RPMI7951 (cell line): ENCODE data around the gene TMEM184B. TPM values are rescaled to one million over a fixed set of nuclear protein-coding genes. Genes with fewer than 3 reads are reported as not detected.

Experiments used
- DNase-seq: peaks from one replicate; pipeline ENCODE4 v3.0.0-alpha.2; 2012; ENCODE audit warnings: low read depth
- total RNA-seq: library from RNA; depleted of rRNA; stranded (reverse); fragments of >200 nt; shearing (Covaris generic); gene quantifications from 2 replicates; pipeline ENCODE4 v1.2.3, GENCODE V29; 2014; rRNA removed

The TMEM184B gene
- 33.0 and 34.7 TPM in 2 replicates for total RNA-seq

DNA sequence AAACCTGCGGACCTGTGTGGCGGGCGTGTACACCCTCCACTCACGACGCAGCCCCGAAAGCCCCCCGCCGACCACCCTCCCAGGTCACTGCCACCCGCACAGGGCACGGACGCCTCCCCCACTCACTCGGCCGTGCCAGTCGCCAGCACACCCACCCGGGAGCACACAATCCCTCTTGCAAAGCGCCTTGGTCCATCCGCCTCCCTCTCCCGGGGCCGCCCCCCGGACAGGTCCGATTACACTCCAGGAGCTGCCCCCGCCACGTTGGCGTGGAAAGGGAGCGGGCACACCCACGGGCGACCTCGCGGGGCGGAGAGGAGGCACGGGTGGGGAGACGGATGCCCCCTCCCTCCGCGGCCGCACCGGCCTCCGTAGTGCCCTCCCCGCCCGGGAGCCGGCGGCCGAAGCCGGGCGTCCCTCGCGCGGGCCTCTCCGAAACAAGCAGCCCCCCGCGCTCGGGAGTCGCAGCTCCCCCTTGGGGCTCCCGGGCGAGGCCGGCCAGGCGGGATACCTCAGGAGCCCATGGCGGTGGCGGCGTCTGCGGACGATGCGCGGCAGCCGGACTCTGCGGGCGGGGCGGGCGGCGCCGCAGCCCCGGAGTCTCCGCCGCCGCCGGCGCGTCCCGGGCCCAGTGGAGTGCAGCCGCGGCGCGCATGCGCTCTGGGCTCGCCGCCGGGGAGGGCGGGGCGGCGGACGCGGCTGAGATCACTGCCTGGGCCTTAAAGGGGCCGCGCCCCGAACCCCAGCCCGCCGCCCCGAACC is at the start of gene TMEM184B:
TSS of gene TMEM184B (minus strand) at position 638 of the 762 bp plus-strand sequence. CDS start 25,049 bp downstream, outside the sequence.
- DNase-seq = peak; percentile 66

DNA sequence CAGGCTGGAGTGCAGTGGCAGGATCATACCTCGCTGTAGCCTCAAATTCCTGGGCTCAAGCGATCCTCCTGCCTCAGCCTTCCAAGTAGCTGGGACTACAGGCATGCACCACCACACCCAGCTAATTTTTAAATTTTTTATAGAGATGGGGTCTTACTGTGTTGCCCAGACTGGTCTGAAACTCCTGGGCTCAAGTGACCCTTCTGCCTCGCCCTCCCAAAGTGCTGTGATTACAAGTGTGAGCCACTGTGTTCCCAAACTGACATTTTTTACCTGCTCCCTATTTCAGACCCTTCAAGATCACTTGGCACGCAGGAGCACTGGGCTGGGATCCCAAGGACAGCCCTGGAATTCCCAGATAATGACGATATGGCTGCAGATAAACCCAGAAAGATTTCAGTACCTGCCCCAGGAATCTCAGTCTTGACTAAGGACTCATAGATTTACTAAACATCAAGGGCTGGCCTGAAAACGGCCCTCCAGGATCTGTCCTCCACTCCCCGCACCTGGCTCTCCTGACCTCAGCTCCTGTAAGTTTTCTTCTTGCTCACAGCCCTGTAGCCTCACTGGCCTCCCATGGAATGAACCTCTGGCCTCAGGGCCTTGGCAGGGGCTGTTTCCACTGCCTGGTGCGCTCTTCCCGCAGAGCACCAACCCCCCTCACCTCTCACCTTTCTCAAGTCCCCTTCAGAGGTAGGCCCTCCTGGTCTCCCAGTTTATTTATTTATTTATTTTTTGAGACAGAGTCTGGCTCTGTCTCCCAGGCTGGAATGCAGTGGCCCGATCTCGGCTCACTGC is 48.0 kb upstream of the TMEM184B start:
- DNase-seq = no peak

DNA sequence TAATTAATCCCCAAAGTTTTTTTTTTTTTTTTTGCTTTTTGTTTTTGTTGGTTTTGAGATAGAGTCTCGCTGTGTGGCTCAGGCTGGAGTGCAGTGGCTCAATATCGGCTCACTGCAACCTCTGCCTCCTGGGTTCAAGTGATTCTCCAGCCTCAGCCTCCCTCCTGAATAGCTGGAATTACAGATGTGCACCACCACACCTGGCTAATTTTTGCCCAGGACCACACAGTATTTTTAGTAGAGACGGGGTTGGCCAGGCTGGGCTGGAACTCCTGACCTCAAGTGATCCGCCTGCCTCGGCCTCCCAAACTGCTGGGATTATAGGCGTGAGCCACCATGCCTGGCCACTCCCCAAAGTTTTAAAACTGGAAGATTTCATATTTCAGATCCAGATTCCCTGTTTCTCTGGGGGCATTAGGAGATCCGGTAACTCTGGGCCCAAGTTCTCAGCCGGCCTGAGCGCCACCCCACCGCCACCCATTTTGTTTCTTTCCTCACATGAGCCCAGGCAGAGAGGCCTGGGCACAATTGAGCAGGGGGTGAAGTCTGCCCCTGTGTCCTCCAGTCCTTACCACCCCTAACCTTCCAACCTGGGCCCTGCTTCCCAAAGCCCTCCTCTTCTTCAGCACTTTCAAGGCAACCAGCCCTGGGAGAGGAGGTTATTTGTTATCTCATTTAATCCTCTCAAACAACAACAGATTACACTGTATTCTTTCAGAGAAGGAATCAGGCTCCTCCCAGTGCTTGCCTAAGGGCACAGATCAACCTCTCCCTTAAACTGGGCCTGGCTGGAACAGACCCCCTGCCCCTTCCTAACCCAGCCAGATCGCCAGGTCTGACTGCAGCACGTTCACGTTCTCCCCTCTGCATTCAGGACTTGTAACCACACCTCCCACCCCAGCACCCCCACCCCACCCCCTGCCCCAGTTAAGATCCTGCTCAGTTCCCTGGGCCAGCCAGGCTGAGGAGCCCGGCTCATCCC is 46.3 kb upstream of the TMEM184B start:
- no peak for DNase-seq

DNA sequence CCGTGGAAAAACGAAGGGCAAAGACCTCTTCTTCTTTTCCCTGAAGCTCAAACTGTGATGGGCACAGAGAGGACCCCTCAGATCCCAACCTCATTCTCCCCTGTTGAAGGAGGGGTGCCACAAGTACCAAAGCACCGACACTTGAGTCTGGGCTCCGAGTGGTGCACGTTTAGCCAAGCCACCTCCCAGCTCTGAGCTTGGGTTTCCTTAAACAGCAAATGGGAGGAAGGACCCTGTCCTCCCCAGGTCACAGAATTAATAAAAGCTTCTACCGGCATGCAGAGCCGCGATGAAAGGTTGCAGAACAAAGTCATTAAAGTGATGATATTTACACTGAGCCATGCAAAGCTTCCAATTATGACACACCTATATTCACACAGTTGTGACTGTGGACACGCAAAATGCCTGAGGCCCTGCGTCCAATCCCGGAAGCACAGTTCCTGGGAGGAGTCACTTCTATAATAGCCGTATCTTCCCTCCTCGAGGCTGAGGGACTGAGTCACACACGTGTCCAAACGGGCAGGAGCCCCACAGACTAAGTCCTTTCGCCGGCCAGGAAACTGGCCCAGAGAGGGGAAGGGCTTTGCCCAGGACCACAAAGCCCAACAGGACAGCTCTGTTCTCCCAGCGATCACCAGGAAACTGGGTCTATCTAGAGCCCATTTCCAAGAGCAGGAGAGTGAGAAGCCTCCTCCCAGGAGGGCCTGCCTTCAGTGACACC is 45.3 kb upstream of the TMEM184B start:
- peak; percentile 95 for DNase-seq

DNA sequence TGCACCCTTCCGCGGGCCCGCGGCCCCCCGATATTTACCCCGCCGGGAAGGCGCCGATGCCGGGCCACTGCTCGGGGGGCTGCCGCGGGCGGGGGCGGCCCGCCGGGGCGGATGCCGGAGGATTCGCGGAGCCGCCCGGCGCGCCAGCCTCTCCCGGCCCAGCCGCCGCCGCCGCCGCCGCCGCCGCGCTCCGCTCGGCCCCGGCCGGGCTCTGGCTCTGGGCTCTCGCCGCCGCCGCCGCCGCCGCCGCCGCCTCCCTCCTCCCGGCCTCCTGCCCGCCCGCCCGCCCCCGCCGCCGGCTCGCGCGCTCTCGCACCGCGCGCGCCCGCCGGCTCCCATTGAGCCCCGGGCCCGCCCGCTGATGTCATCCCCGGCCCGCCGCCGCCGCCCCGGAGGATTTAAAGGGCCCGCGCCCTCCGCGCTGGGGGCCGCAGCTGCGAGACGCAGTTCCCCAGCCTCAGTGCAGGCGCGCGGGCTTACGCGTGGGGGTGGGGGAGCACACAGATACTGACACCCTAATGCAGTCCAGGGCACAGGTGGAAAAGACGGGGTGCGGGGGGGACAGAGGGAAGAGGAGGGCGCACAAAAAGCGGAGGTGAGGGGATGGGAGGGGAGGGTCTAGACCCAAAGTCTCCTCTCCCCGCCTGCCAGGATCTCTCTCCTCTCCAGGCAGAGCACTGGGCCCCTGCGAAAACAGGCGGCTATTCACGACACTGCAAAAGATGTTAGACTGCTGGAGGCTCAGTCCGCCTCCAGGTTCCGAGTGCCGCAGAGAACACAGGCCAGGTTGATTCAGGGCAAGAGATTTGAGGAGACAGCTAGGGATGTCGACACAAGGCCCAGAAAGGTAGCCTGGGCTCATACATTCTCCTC is 44.5 kb upstream of the TMEM184B start, which contains the start of gene CSNK1E:
TSS of gene CSNK1E (minus strand) at position 312 of the 873 bp plus-strand sequence. CDS start 3,276 bp downstream, outside the sequence.
- peak; percentile 60 for DNase-seq

DNA sequence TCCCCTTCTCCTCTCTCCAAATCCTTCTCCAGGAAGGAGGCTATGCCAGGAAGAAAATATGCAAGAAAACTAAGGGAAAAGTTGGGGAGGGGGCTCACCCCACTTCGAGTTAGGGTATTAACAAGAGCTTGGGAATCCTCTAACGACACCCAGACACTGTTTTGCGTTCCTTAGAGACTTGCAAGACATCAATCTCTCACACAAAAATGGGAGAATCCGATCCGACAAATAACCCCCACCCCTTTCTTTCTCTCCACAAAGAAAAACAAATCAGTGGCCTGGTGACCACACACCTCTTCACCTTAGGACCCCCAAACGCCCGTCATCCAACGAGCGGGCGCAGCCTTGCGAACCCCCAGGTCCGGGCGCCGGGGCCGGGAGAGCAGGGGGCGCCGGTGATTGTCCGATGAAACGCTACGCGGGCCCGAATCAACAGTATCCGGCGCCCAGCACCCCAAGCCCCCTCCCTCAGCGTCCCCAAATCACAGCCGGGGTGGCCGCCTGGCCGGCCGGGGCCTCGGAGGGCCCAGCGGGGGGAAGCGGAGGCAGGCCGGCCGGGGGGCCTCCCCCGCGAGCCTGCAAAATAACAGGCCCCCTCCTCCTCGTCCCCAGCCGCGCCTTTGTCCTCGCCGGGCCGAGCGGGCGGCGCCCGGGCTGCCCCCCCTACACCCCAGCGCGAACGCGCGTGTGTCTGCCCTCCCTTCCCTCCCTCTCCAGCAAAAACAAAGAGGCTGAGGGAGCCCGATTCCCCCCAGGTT is 43.7 kb upstream of the TMEM184B start:
- peak; percentile 52 for DNase-seq

DNA sequence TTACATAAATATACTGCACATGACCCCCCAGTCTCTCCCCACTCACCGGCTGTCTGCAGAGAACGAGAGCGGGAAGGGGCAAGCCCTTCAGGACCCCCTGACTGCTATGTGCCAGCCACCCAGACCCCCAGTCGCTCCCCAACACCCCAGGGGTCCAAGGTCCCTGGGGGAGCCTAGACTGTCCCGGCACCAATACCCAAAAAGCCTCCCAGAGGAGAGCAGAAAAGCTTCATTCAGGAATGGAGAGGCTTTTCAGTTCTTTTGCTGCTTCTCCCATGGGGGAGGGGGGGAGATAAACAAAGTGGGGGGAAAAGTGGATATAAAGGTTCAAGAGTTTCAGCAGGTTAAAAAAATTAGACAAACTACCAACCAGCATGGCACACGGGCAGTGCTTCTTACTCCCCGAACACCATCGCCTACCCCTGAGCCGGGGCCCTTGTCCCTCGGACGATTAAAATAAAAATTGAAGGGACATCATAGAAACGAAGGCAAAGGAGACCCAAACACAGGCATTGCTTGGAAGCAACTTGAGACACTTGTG is 43.1 kb upstream of the TMEM184B start:
- DNase-seq = peak; percentile 17

DNA sequence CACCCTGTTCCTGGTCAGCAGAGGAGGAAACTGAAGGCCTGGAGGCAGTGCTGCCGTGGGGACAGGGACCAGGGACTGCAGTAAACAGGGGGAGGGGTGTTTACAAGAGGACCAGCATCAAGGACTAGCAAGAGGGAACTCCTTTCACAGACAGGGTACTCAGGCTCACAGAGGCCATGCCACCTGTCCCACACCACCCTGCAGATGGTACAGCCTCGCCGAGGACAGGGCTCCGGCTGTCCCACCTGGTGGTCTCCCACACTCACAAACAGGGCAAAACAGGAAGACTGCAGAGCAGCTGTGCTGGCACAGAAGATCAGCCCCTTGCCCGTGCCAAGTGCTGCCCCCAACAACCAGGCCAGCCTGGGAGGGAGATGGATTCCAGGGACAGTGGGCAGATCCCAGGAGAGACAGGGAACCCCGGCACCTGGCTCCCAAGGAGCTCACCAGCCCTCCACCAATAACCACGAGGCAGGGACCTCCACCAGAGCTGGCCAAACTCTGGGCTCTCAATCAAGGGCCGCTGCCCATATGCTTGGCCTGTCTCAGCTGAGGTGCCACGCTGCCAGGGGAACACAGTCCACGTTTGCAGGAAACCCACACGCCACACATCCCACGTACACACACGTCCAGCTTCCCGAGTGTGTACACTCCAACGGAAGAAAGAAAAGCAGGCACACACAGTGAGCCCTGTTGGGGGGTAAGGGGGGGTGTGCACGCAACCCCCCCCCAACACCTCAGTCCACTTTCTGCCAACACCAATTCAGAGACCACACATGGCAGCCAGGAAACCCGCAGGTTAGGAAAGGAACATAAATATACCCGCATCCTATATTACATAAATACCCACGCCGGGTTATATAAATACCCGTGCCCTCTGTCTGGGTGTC is 42.4 kb upstream of the TMEM184B start:
- peak; percentile 32 for DNase-seq

DNA sequence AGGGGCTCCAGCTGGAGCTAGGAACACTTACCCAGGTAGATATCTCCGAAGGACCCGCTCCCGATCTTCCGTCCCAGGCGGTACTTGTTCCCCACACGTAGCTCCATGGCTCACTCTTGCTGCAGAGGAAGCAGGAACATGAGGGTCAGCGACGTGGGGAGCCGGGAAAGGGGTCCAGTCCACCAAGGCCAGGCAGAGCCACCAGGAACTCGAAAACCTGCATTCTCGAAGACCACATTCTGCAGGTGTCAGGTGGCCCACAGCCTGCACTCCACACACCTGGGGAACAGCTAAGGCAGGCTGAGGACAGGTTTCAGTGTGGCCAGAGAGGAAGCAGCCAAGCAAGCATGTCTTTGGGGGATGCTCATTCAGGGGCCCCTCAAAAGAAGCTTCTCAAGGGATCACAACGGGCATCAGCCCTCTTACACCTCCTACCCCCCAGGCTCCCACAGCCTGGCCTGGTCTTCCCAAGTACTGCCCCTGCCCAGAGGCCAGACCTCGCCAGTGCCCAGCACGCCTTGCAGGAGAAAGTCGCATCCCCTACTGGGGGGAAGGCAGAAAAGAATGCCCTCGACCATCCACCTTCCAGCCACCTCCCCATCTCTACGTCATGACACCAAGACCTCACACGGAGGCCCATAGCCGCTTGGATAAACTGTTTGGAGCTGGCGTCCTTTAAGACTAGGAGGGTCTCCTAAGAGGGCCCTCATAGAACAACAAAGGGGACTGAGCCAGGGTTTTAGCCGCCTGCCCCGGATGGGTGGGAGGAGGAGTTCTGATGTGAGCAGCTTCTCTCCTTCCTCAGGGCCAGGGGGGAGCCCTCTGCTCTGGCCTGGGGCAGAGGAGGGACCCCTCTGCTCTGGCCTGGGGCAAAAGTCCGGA is 41.5 kb upstream of the TMEM184B start:
- peak; percentile 43 for DNase-seq

DNA sequence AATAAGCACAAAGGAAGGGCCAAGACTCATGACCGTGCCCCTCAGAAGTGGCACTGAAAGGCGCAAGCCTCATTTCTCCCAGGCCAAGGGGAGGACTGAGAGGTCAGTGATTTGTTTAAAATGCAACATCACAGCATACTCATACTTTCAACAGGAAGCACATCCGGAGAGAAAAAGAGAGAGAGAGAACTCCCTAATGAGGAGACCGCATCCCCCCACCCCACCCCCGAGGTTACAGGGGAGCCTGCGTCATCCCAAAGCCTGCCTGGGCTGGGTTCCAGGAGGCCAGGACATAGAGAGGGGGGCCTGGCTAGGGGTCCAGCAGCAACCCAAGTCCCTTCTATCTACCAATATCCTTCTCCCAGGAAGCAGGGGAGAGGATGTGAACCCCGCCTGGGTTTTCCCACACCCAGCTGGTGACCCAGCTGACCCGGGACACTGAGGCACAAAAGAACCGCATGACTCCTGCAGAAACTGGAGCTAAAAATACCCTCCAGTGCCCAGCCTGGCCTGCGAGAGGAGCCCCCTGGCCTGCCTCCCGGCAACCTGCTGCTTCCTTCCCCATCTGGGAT is 40.7 kb upstream of the TMEM184B start:
- peak; percentile 91 for DNase-seq

DNA sequence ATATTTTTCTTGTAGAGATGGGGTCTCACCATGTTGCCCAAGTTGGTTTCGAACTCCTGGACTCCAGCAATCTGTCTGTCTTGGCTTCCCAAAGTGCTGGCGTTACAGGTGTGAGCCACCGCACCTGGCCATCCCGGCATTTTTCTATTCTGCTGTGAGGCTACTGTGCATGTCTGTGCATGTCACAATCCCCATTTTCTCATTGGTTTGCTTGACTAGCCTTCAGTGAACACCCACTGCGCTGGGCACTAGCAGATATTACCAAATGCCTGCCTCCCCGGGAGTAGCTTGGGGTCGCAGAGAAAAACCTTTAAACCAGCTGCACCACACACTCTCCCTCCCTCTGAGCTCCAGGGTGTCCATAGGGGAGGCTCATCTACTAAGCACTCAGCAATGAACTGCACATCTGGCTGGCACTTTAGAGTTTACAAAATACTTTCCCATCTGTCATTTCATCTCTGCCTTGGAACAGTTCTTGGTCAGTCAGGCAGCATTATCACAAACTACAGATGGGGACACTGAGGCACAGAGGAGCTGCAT is 39.5 kb upstream of the TMEM184B start:
- no peak for DNase-seq

DNA sequence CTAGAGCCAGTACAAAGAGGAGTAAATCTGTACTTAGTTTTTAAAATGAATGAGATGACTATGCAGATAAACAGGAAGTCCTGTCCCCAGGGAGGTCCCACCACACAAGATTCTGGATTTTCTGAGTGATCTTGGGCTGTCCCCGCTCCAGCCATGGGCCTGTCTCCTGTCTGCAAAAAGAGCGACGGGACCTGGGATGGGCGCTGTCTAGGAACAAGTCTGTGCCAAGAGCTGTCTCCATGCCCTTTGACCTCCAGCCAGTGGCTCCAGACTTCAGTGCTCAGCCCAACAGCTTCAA is 38.5 kb upstream of the TMEM184B start:
- DNase-seq = no peak

DNA sequence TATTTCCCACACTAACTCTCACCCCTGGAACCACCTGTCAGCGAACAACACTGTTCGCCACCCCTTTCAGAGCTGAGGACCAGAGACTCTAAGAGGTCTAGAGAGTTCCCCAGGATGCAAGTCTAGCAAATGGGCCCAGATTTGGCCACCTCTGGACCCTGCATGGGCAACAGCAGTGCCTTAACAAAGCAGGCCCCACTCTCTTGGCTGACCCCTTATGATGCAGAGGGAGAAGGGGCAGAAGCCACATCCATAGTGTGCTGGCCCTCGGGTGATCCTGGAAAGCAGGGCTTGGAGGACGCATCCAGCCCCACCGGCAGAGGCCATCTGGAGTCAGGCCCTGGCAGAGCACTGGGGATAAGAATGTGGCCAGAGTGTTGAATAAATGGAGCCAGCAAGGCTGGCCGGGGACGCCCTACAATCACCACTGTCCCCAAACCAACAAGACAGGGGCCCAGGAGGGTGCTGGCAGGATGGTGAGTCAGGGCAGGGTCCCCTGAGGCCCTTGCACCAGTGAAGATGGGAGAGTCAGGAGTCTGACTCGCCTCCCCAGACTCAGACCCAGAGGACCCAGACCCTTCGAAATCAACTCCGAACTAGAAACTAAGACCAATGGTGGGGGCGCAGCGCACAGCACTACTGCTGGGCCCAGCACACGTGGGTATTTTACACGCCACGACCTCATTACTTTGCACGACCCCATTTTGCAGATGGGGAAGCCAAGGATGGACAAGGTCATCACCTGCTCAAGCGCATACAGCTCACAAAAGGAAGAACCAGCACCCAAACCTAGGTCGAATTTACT is 37.9 kb upstream of the TMEM184B start:
- DNase-seq = peak; percentile 31

DNA sequence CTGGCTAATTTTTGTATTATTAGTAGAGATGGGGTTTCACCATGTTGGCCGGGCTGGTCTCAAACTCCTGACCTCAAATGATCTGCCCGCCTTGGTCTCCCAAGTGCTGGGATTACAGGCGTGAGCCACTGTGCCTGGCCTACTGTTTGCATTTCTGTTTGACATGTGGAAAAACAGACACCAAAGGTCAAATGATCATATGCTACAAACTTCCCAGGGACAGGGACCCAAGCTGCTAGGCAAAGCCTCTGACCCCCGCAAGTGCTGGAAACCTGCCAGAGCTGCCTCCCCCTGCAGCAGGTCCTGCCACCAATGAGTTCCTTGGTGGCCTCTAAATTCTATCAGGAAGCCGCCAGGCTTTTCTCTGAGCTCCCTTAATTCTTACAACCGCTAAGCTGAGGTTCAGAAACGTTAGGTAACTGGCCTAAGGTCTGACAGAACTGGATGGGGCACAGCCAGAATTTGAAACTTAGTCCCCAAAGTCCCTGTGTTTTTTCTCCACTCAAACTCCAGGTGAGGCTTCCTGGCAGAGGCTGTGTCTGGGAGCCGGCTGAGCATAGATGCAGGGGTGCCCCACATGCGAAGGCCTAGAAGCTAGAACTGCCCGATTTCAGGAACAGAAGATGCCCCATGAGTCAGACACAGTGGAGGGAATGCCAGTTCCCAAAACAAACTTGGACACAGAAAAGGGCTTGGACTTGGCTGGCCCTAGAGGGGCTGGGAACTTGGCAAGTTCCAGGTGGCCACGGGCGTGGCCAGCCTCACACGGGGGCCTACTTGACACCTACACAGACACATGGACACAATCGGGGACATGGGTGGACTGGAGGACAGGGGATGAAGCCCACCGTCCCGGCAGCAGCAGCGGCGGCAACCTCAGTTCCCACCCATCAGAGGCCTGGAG is 37.1 kb upstream of the TMEM184B start:
- no peak for DNase-seq
